ENCODE data around the gene TRMT6. TPM values are rescaled to one million over a fixed set of nuclear protein-coding genes. Genes with fewer than 3 reads are reported as not detected.

Gene TRMT6
- total and polyA plus RNA-seq, 9 of the 15 experiments (the other 6 are each of a cell fraction or from before 2014, with no cell fraction given) = 10.6 to 21.3 (median 15.6) TPM

DNA sequence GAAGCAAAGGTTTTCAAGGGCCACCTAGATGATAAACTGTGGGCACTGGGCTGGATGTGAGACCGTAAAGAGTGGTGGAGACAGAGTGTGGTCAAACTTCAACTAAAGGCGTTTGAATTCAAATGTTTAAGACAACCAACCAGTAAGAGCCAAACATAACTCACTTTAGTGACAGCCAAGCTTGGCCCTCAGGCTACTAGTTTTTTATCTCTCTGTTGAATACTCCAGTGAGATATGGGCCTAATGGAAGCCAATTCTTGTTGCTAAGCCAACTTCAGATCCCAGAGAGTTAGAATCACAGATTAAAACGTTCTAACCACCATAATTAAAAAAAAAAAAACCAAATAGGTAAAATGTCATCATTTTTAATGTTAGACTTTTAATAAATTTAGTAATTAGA, 57.3 kb downstream of the TRMT6 start:
- POLR2A ChIA-PET = interaction anchor here (0.6 to 1.6 kb wide), 3 partner anchors 13 to 1078 kb away, joined by 3 read pairs; no protein-coding TSS in a partner anchor
- ATAC-seq (no peak), DNase-seq (ENCODE audit: extremely low read depth in 1 of 4, low spot score in 3 of 4) (no peak), FAIRE-seq (no peak)
- no peak overlapping the region for H3K27ac ChIP-seq (ENCODE audit: extremely low read depth, low read depth, low read length)
- no TSS peak for BruUV-seq (replicated peaks)
- no peaks in the 10 kb centered on the region for H3K36me3 ChIP-seq (ENCODE audit: control insufficient read depth, insufficient read depth, low read length)
- in situ Hi-C loops (cut with MboI) = no loop called here
- H3K4me3 ChIP-seq = no peak overlapping the region
- no peak overlapping the region for H3K4me2 ChIP-seq (ENCODE audit: insufficient read depth, low read length)
- H3K9me1 ChIP-seq (ENCODE audit: control insufficient read depth, insufficient read depth, low read length) = no peaks in the 10 kb centered on the region
- no peaks in the 10 kb centered on the region for H3K9me3 ChIP-seq (replicated peaks; ENCODE audit: control insufficient read depth, insufficient read depth, low read depth, low read length)
- H3K9ac ChIP-seq (ENCODE audit: insufficient read depth in 1 of 2, low read depth in 2 of 2, low read length in 2 of 2) = no peak overlapping the region
- TF ChIP-seq SPI1 (IDR thresholded peaks at IDR 0.05; ENCODE audit: borderline replicate concordance, low read depth, low read length) = no peak
- CTCF ChIA-PET (ENCODE audit: low intra/inter-chr PET ratio) = no interaction called here
- intact Hi-C loops (cut with micrococcal nuclease) = no loop called here
- no peaks in the 10 kb centered on the region for H4K20me1 ChIP-seq (replicated peaks; ENCODE audit: control insufficient read depth, insufficient read depth, low read length)
- WGBS (ENCODE audit: insufficient coverage, low coverage, missing lambda C conversion rate) = 0% methylated on average over 3 of the region's 3 CpGs
- H2AFZ ChIP-seq (ENCODE audit: low read depth, low read length) = no peak overlapping the region
- no peaks in the 10 kb centered on the region for H3K4me1 ChIP-seq (replicated peaks in 1 of 2; ENCODE audit: control insufficient read depth in 2 of 2, insufficient read depth in 2 of 2, low read length in 2 of 2)
- peaks cover 7 to 12% of the 10 kb centered on the region in 2 experiments; a peak in 3 of 5 replicates for H3K27me3 ChIP-seq (ENCODE audit: control insufficient read depth in 2 of 2, insufficient read depth in 2 of 2, low read length in 2 of 2)
- H3K79me2 ChIP-seq (ENCODE audit: control insufficient read depth, insufficient read depth, low read length) = no peaks in the 10 kb centered on the region

DNA sequence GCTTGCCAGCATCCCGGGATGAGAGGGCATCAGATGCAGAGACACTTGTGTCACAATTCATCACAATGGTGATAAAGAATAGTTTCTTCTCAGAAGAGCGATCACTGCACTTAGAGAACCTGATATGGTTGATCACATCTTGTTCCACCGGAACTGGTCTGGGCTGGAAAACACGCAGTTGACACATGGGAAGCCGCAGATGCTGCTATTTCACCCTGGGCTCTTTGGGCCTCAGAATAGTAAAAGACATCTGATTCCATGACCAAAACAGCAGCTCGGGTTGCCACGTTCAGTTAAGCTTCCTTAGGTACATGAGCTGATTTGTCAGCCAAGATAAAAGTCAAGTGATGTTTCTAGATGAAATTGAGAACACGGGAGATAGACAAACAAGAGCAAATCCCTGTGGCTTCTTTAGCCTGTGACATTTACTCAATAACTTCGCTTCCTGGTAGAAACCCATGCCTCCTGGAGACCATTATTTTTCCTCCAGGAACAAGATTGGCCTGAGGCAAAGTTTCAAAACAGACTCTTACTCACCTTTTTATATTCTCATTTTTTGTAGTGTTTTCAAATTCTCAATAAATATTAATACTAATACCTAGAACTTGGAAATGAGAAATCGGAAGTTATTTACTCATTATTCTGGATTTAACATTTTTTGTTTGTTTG, 59.4 kb downstream of the TRMT6 start:
- TF ChIP-seq ZNF764 (CRISPR knock-in tag; IDR thresholded peaks at IDR 0.05; ENCODE audit: low read depth) (no peak), ZNF589 (CRISPR knock-in tag; IDR thresholded peaks at IDR 0.05; ENCODE audit: low read depth) (no peak), MLX (CRISPR knock-in tag; conservative IDR thresholded peaks at IDR 0.05) (no peak), ZNF239 (CRISPR knock-in tag; IDR thresholded peaks at IDR 0.05) (no peak), FOXO4 (CRISPR knock-in tag; IDR thresholded peaks at IDR 0.05) (no peak)
- TF ChIP-seq, protein P1, sequence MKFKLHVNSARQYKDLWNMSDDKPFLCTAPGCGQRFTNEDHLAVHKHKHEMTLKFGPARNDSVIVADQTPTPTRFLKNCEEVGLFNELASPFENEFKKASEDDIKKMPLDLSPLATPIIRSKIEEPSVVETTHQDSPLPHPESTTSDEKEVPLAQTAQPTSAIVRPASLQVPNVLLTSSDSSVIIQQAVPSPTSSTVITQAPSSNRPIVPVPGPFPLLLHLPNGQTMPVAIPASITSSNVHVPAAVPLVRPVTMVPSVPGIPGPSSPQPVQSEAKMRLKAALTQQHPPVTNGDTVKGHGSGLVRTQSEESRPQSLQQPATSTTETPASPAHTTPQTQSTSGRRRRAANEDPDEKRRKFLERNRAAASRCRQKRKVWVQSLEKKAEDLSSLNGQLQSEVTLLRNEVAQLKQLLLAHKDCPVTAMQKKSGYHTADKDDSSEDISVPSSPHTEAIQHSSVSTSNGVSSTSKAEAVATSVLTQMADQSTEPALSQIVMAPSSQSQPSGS (CRISPR knock-in tag; IDR thresholded peaks at IDR 0.05) = no peak
- Histone ChIP-seq H3K4me1 (replicated peaks in 1 of 2; ENCODE audit: control insufficient read depth in 2 of 2, insufficient read depth in 2 of 2, low read length in 2 of 2) (no peaks in the 10 kb centered on the region), H3K9me1 (ENCODE audit: control insufficient read depth, insufficient read depth, low read length) (no peaks in the 10 kb centered on the region), H3K4me2 (ENCODE audit: insufficient read depth, low read length) (no peak overlapping the region), H3K9me3 (replicated peaks; ENCODE audit: control insufficient read depth, insufficient read depth, low read depth, low read length) (no peaks in the 10 kb centered on the region), H2AFZ (ENCODE audit: low read depth, low read length) (no peak overlapping the region), H3K9ac (ENCODE audit: insufficient read depth in 1 of 2, low read depth in 2 of 2, low read length in 2 of 2) (no peak overlapping the region), H3K4me3 (no peak overlapping the region), H3K27me3 (ENCODE audit: control insufficient read depth in 2 of 2, insufficient read depth in 2 of 2, low read length in 2 of 2) (peaks cover 7 to 29% of the 10 kb centered on the region in 2 experiments; a peak in 3 of 5 replicates), H4K20me1 (replicated peaks; ENCODE audit: control insufficient read depth, insufficient read depth, low read length) (no peaks in the 10 kb centered on the region), H3K36me3 (ENCODE audit: control insufficient read depth, insufficient read depth, low read length) (no peaks in the 10 kb centered on the region), H3K79me2 (ENCODE audit: control insufficient read depth, insufficient read depth, low read length) (no peaks in the 10 kb centered on the region), H3K27ac (ENCODE audit: extremely low read depth, low read depth, low read length) (no peak overlapping the region)
- intact Hi-C loops (cut with micrococcal nuclease) = no loop called here
- ChIA-PET CTCF (ENCODE audit: low intra/inter-chr PET ratio) (no interaction called here), POLR2A (interaction anchor here (0.6 to 1.0 kb wide), 2 partner anchors 42 to 1197 kb away, joined by 3 read pairs; no protein-coding TSS in a partner anchor)
- ATAC-seq = no peak
- in situ Hi-C loops (cut with MboI) = no loop called here
- WGBS (ENCODE audit: insufficient coverage, low coverage, missing lambda C conversion rate) = under 1% methylated on average over 9 of the region's 10 CpGs
- FAIRE-seq = no peak
- DNase-seq (ENCODE audit: extremely low read depth in 1 of 4, low spot score in 3 of 4) = no peak
- BruUV-seq (replicated peaks) = no TSS peak
